Type B pancreatic cell (in vitro differentiated cells): Measurements from ENCODE around the gene STAG1. TPM values are rescaled to one million over a fixed set of nuclear protein-coding genes. Genes with fewer than 3 reads are reported as not detected.
A peak's percentile ranks its signal among the peaks of the same experiment; 100 is the strongest.
"Not testable (repeated sequence)": the region's sequence is repeated elsewhere in the genome, so short reads cannot be mapped to it uniquely, and the experiment has no call there.

Experiments
- DNase-seq: peaks from one replicate; pipeline ENCODE4 v3.0.0; 2021; ENCODE audit warnings: mixed read lengths; ENCODE audit not compliant: unreplicated experiment; ENCODE audit errors: extremely low spot score
- H3K27ac Mint-ChIP-seq: 2 replicates; pipeline ENCODE4 v1.8.0; 2021; ENCODE audit warnings: mild to moderate bottlenecking, mixed read lengths
- H3K27me3 Mint-ChIP-seq: 2 replicates; pipeline ENCODE4 v1.8.0; 2021; ENCODE audit warnings: mixed read lengths
- H3K36me3 Mint-ChIP-seq: 2 replicates; pipeline ENCODE4 v1.8.0; 2021; ENCODE audit warnings: mixed read lengths
- H3K4me1 Mint-ChIP-seq: one replicate; pipeline ENCODE4 v1.8.0; 2021; ENCODE audit warnings: mixed read lengths; ENCODE audit not compliant: unreplicated experiment
- H3K4me3 Mint-ChIP-seq: 2 replicates; pipeline ENCODE4 v1.8.0; 2021; ENCODE audit warnings: mild to moderate bottlenecking, mixed read lengths
- H3K9me3 Mint-ChIP-seq: 2 replicates; pipeline ENCODE4 v1.8.0; 2021; ENCODE audit warnings: mixed read lengths
- total RNA-seq: library from RNA; stranded (reverse); gene quantifications from 2 replicates; pipeline ENCODE4 v1.2.1, GENCODE V29; 2021; ENCODE audit warnings: low replicate concordance
- TF ChIP-seq, protein P1 (sequence below): fragments of 200-600 bp; sonication (generic); conservative IDR thresholded peaks from 2 replicates; pipeline ENCODE4 v1.5.0; 2021; ENCODE audit warnings: antibody characterized with exemption, mild to moderate bottlenecking

The STAG1 gene
- total RNA-seq, 1 donor from 2014 or later: 45.5 TPM

DNA sequence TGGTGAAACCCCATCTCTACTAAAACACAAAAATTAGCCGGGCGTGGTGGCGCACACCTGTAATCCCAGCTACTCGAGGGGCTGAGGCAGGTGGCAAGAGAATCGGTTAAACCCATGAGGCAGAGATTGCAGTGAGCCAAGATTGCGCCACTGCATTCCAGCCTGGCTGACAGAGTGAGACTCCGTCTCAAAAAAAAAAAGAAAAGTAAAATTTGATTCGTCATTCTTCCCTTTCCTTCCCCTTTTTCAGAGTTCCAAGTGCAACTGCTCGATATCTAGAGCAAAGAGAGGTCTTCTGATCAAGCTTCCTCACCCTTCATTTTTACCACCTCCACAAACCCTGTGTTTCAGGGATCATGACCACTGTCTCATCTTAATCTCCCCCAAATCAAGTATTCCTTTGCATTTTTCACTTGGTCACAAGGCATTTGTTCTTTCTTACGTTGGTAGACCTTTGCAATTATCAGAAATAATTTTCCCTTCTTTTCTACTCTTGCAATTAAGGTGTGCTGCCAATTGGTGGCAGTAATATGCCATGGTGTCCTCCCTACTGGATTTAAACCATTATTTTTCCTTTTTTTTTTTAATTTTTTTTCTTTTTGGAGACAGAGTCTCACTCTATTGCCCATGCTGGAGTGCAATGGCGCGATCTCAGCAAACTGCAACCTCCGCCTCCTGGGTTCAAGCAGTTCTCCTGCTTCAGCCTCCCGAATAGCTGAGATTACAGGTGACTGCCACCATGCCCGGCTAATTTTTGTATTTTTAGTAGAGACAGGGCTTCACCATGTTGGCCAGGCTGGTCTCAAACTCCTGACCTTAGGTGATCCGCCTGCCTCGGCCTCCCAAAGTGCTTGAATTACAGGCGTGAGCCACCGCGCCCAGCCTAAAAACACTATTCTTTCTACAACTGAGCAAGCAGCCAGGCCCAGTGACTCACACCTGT is 6.3 kb upstream of the STAG1 start:
- not testable (repeated sequence) for H3K36me3 Mint-ChIP-seq

DNA sequence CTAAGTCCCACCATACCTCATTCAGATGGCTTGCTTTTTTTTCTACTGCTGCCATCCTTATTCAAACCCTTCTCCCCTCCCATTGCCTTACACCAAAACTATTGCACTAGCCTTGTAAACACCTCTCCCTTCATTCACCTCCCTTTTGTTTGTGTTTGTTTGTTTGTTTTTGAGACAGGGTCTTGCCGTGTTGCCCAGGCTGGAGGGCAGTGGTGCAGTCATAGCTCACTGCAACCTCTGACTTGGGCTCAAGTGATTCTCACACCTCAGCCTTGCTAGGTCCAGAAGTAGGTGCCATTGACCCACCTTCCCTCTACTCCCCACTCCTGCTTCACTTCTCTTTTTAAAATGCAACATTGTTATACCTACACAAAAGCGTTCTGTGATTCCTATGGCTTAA is 3.0 kb upstream of the STAG1 start:
- DNase-seq: no peak
- H3K27ac Mint-ChIP-seq: no peak overlapping the region
- peaks cover 19% of the 10 kb centered on the region for H3K4me1 Mint-ChIP-seq
- H3K36me3 Mint-ChIP-seq: no peaks in the 10 kb centered on the region
- H3K27me3 Mint-ChIP-seq: no peaks in the 10 kb centered on the region
- TF ChIP-seq, protein P1, sequence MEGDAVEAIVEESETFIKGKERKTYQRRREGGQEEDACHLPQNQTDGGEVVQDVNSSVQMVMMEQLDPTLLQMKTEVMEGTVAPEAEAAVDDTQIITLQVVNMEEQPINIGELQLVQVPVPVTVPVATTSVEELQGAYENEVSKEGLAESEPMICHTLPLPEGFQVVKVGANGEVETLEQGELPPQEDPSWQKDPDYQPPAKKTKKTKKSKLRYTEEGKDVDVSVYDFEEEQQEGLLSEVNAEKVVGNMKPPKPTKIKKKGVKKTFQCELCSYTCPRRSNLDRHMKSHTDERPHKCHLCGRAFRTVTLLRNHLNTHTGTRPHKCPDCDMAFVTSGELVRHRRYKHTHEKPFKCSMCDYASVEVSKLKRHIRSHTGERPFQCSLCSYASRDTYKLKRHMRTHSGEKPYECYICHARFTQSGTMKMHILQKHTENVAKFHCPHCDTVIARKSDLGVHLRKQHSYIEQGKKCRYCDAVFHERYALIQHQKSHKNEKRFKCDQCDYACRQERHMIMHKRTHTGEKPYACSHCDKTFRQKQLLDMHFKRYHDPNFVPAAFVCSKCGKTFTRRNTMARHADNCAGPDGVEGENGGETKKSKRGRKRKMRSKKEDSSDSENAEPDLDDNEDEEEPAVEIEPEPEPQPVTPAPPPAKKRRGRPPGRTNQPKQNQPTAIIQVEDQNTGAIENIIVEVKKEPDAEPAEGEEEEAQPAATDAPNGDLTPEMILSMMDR: no peak
- peak overlapping the region; percentile 42 for H3K4me3 Mint-ChIP-seq
- peaks cover 4% of the 10 kb centered on the region for H3K9me3 Mint-ChIP-seq

More for the DNA sequence above, 6.3 kb upstream of the STAG1 start:
- H3K9me3 Mint-ChIP-seq: peaks cover 12% of the 10 kb centered on the region
- TF ChIP-seq, protein P1: peak; percentile 71
- H3K27me3 Mint-ChIP-seq, H3K4me3 Mint-ChIP-seq, DNase-seq: not testable (repeated sequence)
- H3K27ac Mint-ChIP-seq: peak overlapping the region; percentile 16
- peaks cover 10% of the 10 kb centered on the region for H3K4me1 Mint-ChIP-seq

DNA sequence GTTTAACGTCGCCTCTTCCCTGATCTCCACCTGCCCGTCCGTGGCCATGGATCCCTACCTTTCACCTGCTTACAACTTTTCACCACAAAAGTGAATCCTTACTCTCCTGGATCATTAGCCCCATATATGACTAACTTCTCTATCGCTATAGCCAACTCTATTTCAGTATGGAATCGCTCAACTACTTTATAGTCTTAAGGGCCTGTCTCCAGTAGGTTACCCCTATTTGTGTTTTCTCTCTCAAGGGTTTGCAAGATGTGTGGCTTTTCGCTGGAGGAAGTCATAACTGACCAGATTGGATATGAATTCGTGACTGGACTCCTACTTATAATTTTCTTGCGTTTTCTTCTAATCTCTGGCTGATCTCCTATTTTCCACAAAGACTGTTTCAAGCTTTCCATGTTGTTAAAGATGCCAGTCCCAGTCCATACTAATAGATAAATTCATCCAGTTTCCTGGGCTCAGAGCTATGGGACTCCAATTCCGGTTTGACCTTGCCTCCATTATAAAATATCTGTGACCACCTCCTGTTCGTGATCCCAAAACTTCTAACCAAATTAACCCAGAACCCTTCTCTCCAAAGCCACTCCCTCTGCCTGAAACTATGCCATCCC is 1.3 kb upstream of the STAG1 start:
- peaks cover 31% of the 10 kb centered on the region for H3K4me1 Mint-ChIP-seq
- H3K27me3 Mint-ChIP-seq: no peaks in the 10 kb centered on the region
- TF ChIP-seq, protein P1: no peak

DNA sequence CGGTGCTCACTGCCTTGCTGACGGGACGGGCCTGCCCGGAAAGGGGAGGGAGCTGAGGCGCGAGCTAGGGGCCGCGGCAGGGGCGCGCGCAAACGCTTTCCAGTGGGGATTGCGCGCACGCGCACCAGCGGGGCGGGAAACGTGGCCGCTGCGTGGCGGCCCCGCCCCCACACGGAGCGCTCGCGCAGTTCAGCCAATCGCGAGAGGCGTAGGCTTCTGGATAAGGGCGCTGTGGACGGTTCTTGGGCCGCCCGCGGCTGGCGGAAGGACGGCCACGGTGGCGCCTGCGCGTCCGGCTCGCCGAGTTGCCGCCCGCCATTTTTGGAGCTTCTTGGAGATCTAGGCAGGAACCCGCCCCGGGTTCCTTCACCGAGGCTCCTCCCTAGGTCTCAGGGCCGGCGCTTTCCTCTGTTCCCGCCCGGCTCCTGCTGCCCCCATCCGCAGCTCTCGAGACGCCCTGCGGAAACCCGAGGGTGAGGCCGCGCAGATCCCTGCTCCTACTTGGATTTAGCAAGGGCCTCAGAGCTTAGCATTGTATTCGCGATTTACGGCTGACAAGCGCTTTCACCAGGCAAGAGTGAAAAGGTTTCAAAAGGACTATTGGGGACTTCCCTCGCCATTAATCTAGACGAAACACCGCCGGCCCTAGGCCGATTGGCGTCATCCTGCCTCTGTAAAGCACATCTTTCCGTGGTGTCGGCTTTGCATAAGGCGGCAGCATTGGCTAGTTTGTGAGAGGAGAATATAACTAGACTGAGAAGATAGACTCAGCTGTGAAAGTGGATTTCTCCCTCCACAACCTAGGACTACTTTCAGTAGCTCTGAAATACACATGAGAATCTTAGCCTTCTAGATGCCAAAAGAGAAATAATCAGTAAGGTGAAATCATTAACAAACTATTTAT is 496 bp upstream of the STAG1 start:
- peak; percentile 100 for DNase-seq
- no peaks in the 10 kb centered on the region for H3K9me3 Mint-ChIP-seq
- peak overlapping the region; percentile 89 for H3K4me3 Mint-ChIP-seq
- TF ChIP-seq, protein P1: no peak
- peak overlapping the region; percentile 94 for H3K27ac Mint-ChIP-seq
- H3K4me1 Mint-ChIP-seq: peaks cover 31% of the 10 kb centered on the region
- H3K27me3 Mint-ChIP-seq: no peaks in the 10 kb centered on the region
- H3K36me3 Mint-ChIP-seq: no peaks in the 10 kb centered on the region

More for the DNA sequence above, 1.3 kb upstream of the STAG1 start:
- H3K4me3 Mint-ChIP-seq: peak overlapping the region; percentile 89
- no peak for DNase-seq
- H3K36me3 Mint-ChIP-seq: no peaks in the 10 kb centered on the region
- H3K27ac Mint-ChIP-seq: peak overlapping the region; percentile 94
- H3K9me3 Mint-ChIP-seq: peaks cover 3% of the 10 kb centered on the region
